ENCODE measurements around the gene IRF1.
"Not testable (repeated sequence)": the region's sequence is repeated elsewhere in the genome, so short reads cannot be mapped to it uniquely, and the experiment has no call there.

Gene IRF1, protein sequence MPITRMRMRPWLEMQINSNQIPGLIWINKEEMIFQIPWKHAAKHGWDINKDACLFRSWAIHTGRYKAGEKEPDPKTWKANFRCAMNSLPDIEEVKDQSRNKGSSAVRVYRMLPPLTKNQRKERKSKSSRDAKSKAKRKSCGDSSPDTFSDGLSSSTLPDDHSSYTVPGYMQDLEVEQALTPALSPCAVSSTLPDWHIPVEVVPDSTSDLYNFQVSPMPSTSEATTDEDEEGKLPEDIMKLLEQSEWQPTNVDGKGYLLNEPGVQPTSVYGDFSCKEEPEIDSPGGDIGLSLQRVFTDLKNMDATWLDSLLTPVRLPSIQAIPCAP

DNA sequence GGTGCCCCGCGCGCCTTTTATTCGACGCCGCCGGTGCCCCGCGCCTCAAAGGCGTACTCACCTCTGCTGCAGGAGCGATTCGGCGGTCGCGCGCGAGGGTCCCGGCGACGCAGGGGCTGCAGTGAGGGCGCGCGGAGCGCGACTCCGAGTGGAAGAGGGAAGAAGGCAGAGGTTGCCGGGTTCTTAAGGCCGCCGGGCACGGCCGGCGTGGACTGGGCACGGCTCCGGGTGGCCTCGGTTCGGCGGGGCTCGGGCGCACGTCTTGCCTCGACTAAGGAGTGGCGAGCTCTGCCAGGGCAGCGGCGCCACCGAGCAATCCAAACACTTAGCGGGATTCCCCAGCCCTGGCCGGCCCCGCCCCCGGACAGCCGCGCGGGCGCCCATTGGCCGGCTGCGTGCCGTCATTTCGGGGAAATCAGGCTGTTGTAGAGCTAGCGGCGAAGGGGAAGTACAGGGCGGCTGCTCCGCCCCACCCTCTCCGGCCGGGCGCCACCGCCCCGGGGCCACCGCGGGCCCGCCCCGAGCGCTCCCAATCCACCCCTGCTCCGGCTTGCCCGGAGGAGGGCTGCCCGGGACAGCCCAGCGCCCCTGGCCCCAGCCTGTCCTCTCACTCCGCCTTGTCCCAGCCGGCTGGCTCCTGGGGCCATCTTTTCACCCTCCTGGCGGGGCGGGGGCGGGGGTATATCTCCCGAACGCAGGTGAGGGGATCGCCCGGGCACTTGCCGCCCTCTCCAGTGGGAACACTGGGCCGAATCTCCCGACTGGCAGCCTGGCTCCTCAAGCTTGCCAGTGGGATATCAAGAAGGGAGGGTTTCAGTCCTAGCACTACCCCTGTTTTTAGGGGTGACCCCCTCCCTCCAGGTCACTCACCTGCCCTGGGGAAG is at the start of gene IRF1:
Gene IRF1 (minus strand): TSS at position 290 of the 884 bp plus-strand sequence. CDS start 1,295 bp downstream, outside the sequence.
- peak; percentile 88 for DNase-seq

DNA sequence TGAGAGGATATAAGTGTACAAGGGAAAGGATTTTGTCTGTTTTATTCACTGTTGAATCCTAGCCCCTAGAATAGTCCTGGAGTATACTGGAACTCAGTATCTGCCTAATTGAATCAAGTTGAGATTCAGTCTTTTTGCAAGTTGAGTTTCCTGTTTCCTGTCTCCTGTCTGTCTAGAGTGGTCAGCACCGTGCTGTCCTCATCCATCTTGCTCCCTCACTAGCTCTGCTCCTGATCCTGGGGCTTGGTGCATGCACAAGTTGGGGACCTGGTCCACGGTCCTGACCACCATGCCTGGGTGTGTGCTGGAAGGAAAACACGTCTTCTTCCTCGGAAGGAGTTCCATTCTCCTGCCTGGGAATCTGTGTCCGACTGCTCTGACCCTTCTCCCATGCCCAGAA is 49.6 kb upstream of the IRF1 start:
- no peak for DNase-seq

DNA sequence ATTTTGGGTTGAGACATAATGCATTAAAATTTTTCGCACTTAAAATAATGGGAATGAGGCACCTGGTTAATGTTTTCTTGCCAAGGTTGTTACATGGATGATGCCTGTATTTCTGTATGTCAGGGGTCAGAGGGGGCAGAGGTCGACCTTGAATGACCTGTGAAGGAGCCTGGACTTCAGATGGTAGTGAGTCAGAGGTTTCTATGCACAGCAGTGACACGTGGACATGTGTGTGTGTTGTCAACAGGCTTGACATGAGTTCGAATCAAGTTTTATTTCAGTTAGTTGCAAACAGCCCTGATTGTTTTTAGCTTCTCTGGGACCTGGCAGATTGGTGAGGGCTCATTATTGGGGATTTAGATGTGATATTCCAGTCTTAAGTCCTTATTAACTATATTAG is 49.1 kb upstream of the IRF1 start:
- no peak for DNase-seq

DNA sequence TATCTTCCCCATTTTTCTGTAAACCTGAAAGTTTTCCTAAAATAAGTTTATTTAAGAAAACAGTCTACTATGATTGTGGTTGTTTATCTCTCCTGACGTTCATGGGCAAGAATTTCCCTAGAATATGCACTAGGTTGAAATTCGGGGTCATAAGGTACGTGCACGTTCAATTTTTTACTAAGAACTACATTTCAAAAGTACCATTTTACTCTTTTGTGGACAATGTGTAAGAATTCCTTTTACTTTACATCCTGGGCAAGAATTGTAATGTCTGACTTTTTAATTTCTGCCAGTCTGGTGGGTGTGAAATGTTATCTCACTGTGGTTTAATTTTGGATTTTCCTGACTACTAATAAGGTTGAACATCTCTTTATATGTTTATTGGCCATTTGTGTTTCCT is 40.4 kb upstream of the IRF1 start:
- DNase-seq, result no peak

DNA sequence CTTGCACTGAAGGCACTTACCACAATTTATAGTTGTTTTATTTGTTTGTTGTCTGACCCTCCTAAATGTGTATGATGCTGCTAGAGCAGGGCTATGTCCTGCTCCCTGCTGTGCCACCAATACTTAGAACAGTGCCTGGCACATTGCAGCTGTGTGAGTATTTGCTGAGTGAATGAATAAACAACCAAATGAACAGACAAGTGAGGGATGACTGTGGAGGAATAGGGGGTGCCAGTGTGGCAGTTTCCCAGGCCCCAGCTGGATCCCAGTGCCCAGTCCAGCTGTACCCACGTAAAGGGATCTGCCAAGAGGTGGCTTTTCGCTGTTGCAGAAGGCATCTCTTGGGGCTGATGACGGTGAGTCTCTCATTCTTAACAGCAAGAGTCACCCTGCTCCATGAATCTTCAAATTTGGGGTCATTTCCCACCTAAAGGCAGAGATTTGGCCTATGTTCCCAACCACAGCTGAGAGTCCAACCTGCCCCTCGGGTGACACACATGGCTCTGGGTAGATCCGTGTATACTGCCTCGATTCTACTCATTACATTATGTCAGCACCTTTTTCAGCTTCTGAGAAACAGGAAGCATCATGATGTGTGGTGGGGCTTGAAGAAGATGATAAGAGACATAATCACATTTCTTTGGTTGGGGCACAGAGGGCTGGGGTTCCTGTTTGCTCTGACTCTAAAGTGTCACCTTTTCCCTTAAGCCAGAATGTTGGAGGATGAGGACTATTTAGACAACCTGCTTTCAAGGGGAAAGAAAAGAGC is 38.5 kb upstream of the IRF1 start:
- DNase-seq, result no peak

DNA sequence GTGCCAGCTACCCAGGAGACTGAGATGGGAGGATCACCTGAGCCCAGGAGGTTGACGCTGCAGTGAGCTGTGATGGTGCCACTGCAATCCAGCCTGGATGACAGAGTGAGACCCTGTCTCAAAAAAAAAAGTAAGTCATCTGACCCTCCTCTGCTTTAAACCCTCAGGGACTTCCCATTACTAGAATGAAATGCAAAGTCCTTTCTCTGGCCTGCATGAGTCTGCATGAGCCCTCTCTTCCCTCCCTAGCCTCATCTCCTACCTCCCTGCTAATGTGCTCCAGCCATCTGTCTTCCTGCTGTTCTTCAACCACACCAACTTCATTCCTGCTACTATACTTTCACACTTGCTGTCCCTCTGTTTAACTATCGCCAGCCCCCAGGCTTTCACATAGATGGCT is 37.4 kb upstream of the IRF1 start:
- no peak for DNase-seq

DNA sequence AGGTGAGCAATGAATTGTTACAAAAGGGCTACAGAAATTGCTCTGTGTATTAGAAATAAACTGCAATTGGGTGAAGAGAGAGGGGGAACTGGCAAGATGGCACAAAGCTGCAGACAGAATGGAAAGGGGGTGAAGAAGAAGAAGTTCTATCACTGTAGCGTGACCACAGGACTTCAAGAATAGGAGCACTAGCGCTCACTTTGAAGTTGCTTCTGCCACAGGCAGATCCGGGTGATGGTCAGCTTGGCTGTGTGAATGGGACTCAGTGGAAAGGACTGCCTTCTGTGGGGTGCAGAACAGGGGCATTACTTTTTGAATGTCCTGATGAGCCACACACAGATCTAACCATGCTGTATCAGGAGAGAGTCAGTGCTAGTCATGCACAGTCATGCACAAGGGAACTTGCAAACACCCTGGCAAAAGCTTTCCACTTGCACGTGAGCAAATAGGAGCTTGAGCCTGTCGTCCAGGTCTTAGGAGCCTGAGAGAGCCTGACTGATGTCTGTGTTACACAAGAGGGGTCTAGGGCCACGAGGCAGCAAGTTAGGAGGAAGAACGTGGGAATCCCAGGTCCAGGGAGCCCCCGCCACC is 36.5 kb upstream of the IRF1 start:
- DNase-seq, result no peak

DNA sequence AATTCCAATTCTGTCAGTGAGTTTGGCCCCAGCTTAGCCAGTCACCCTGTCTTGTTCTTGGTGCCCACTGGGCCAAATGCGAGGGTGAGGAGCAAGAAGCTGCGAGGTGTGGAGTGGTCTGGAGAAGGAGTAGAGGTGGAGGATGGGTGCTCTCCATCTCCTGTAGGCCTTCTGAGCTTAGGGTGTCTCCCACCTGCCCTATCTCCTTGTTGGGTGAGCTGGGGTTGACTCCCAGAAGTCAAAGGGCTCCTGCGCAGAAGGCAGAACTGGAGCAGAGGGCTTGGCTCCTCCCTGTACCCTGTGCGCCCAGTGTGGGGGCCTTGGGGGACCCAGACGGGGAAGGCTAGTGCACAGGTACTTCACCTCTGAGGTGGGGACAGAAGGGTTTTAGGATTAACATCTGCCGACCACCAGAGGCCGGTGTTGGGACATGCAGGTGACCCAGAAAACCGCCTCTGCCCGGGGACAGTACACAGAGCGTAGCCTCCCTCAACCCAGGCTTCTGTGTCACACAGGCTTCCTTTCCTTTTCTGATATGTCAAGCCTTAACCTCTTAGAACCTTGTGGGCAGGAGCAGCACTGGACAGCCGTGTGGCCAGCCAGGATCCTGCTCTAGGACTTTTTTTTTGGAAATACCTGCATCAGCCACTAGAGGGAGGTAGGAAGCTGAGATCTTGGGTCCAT is 35.9 kb upstream of the IRF1 start:
- DNase-seq, result peak; percentile 39 to 41

DNA sequence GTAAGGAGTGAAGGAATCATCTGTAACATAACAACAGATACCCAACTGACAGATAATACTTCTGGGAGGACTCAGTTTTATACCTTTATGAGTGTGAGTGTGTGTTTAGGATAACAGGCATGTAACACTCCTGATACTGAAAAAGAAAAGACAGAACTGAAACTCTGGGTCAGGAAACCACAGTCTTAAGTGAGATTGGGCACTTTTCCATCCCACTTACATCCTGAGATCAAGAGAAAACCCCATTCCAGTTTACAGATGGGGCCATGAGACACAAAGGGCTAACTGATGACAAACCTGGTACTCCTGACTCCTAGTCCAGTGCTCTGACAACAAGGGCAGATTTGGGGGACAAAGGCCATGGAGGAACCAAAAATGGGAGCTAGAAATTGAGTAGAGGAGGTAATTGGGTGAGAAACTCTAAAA is 34.7 kb upstream of the IRF1 start:
- DNase-seq, result no peak

DNA sequence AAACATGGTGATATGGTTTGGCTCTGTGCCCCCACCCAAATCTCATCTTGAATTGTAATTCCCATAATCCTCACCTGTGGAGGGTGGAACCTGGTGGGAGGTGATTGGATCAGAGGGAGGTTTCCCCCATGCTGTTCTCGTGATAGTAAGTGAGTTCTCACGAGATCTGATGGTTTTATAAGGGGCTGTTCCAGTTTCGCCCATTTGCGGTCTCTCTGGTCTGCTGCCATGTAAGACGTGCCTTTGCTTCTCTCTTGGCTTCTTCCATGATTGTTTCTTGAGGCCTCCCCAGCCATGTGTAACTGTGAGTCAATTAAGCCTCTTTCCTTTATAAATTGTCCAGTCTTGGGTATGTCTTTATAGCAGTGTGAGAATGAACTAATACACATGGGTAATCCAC is 34.3 kb upstream of the IRF1 start:
- DNase-seq, result not testable (repeated sequence)

DNA sequence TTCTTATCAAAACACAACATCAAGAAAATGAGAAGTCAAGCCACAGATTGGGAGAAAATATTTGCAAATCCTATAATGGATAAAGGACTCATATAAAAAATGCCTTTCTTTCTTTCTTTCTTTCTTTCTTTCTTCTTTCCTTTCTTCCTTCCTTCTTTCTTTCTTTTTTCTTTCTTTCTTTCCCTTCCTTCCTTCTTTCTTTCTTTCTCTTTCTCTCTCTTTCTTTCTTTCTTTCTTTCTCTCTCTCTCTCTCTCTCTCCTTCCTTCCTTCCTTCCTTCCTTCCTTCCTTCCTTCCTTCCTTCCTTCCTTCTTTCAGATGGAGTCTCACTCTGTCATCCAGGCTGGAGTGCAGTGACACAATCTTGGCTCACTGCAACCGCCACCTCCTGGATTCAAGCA is 31.5 kb upstream of the IRF1 start:
- not testable (repeated sequence) for DNase-seq

DNA sequence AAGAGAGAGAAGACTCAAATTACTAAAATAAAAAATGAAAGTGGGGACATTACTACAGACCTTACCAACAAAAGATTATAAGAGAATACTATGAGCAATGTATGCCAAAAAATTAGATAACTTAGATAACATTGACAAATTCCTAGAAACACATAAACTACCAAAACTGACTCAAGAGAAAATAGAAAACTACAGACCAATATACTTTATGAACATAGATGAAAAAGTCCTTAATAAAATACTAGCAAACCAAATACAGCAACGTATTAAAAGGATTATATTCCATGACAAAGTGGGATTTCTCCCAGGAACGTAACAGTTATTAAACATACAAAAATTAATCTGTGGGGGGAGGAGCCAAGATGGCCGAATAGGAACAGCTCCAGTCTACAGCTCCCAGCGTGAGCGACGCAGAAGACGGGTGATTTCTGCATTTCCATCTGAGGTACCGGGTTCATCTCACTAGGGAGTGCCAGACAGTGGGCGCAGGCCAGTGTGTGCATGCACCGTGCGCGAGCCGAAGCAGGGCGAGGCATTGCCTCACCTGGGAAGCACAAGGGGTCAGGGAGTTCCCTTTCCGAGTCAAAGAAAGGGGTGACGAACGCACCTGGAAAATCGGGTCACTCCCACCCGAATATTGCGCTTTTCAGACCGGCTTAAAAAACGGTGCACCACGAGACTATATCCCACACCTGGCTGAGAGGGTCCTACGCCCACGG is 23.2 kb upstream of the IRF1 start:
- not testable (repeated sequence) for DNase-seq

DNA sequence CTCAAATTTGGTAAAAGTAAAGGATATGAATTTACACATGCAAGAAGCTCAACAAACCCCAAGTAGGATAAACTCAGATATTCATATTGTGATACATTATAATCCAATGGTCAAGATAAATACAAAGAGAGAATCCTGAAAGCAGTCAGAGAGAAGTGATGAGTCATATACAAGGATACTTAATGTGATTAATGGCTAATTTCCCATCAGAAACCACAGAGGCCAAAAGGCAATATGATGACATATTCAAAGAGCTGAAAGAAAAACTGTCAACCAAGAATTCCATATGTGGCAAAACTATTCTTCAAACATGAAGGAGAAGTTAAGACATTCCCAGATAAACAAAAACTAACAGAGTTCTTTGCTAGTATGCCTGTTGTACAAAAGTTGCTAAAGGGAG is 19.5 kb upstream of the IRF1 start:
- no peak for DNase-seq

DNA sequence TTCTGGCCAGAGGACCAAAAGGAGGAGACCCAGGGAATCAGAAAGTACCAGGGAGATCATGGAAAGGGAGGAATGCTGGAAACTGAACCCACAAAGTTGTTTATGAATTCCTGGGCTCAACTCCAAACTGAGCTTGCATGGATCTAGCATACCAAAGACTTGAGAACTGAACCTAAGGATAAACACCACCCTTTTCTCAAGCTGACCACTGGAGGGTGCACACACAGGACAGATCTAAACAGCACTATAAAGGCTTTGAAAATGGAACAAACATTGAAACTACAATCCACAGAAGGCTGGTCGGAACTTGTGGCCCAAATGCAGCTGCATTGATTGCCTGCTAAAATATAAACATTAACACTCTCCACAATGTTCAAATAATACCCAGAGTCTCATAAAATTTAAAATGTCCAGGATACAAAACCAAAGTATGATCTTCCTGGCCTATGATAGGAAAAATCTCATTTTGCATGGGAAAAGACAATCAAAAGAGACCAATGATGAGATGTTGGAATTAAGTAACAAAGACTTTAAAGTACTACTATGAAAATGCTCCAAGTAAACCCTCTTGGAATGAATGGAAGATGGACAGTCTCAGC is 15.6 kb upstream of the IRF1 start:
- peak; percentile 33 to 45 for DNase-seq

DNA sequence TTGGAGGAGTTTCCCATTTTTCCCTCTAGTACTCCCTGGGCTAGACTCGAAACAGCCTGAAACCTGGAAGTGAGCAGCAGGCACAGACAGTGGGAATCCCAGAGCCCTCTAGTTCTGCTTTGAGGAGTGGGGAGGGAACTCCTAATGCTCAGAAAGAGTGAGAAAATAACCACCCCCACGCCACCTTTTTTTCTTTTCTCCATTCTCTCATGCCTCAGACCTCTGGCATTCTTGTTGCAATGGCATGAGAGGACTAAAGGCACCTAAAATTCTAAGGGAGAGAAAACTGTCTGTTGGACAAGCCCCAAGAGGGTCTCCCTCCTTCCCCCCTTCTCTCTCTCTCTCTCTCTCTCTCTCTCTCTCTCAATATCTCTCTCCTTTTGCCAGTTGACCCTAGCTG is 15.1 kb upstream of the IRF1 start:
- DNase-seq, result no peak

DNA sequence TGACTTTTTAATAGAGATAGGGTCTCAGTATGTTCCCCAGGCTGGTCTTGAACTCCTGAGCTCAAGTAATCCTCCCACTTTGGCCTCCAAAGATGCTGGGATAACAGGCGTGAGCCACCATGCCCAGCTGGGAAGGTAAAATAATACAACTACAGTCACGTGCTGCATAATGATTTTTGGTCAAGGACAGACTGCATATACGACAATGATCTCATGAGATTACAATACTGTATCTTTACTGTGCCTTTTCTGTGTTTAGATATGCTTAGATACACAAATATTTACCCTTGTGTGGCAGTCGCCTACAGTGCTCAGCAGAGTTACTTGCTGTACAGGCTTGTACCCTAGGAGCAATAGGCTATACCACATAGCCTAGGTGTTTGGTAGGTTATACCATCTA is 14.2 kb upstream of the IRF1 start:
- DNase-seq, result no peak

DNA sequence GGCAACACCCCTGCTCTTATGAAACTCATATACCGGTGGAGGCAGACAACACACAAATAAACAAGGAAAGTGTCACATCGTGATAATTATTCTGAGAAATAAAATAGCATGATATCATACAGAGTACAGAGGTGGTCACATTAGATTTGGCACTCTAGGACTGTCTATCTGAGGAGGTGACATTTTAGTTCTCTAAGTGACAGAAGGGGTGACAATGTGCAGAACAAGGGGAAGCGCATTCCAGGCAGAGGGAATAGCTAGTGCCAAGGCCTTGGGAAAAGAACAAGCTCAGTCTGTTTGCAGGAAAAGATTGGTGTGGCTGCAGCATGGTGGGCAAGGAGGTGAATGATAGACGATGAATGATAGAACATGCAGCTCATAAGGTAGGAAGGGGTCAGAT is 12.7 kb upstream of the IRF1 start:
- no peak for DNase-seq

DNA sequence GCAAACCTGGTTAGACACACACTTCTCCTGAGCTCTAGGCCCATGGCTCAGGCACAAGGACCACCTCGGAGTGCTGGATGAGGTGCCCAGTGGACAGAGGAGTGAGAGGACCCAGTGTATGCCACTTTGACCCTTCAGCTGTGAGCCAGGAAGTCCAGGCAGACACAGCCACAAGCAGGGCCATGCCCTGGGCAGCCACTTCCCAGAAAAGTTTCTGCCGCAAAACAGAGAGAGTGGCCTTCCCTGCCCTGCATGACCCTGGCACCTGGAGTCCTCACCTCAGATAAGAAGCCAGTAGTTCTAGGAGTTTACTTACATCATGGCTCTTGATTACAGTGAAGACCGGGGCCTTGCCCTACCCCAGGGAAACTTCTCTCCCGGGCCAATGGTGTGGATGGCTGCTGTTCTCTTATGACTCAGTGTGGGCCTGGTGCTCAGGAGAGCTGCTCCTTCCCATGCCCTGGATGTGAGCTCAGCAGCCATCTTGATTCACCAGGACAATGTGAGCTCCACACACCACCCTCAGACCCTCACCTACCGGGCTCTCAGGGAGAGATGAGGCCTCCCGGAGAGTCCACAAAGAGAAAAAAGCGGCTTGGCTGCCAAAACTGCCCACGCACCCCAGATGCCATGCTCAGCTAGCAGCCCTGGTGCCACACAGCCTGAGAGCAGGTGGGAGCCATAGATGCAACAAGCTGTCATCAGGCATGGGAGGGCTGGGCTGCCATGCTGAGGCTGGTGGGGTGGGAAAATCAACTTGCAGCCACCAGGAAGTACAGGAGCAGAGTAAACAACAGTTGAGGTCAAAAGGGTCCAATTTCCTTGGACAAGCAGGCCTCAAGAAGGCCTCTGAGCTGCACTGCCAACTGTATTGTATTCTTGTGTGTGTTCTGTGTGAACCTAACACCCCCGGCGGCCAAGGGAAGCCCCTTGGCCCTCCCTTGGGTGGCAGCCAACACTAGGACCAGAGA is 11.7 kb upstream of the IRF1 start:
- DNase-seq, result no peak

DNA sequence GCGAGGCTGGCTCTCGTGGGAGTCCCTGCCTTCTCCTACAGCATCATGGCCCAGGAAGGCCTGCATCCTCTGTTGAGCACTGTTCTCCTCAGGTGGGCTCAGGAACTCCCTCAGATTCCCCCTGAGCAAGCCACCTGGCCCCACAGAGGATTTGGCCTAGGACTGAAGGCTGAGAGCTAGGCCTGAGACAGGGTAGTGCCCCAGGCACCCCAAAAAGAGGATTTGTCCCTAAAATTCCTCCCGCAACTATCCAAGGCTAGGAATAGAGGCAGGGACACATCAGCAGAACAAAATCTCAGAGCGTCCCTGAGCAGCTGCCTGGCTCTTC is 11.0 kb upstream of the IRF1 start:
- DNase-seq, result no peak

All from AML-193 (cell line).